Fibroblast of lung (primary cell): ENCODE results near the gene XRN2.

Experiments
- EZH2 ChIP-seq: IDR thresholded peaks from 2 replicates; pipeline ENCODE4 v1.5.1; 2012; ENCODE audit warnings: low read length, control low read depth, mild to moderate bottlenecking; ENCODE audit errors: missing control alignments
- TF ChIP-seq, protein P1 (sequence below), 2 donors: IDR thresholded peaks in 1 of 2; conservative IDR thresholded peaks in 1 of 2; 1 replicate in 1 of 2; 2 replicates in 1 of 2; pipeline ENCODE4 v1.5.1; 2011 to 2012; ENCODE audit warnings: low read length in 2 of 2, control low read depth in 1 of 2, inconsistent platforms in 1 of 2, low read depth in 1 of 2, mild to moderate bottlenecking in 1 of 2

DNA sequence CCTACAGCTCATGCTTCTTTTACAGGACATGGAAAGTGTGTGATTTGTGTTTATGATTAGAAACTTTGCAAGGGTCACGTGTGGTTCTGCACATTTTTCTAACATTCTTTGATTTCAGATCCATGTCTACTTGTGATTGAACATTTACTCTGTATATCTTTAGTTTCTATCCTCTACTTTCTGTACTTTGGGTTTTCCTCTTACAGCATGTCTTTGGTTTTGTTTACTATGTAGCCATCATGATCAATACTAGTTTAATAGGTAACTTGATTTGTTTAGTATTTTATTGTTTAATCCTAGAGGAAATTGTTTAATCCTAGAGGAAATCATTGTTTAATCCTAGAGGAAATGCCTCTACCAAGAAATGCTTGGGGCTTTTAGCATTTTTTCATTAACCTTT, 41.8 kb downstream of the XRN2 start:
- TF ChIP-seq, protein P1, sequence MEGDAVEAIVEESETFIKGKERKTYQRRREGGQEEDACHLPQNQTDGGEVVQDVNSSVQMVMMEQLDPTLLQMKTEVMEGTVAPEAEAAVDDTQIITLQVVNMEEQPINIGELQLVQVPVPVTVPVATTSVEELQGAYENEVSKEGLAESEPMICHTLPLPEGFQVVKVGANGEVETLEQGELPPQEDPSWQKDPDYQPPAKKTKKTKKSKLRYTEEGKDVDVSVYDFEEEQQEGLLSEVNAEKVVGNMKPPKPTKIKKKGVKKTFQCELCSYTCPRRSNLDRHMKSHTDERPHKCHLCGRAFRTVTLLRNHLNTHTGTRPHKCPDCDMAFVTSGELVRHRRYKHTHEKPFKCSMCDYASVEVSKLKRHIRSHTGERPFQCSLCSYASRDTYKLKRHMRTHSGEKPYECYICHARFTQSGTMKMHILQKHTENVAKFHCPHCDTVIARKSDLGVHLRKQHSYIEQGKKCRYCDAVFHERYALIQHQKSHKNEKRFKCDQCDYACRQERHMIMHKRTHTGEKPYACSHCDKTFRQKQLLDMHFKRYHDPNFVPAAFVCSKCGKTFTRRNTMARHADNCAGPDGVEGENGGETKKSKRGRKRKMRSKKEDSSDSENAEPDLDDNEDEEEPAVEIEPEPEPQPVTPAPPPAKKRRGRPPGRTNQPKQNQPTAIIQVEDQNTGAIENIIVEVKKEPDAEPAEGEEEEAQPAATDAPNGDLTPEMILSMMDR (conservative IDR thresholded peaks at IDR 0.05 in 1 of 2, IDR thresholded peaks at IDR 0.05 in 1 of 2; ENCODE audit: low read depth in 1 of 2, low read length in 2 of 2) = no peak
- no peak for TF ChIP-seq EZH2
